ENCODE results near the gene DLG5.

DLG5 gene

GRCh38 chr10:77879710-77880109 lies 46.8 kb downstream of the DLG5 start:
- no peak for TF ChIP-seq CTCF (IDR thresholded peaks at IDR 0.05; ENCODE audit: low read depth, low read length)
- no peaks in the 10 kb centered on the region for H3K9me3 ChIP-seq (ENCODE audit: severe bottlenecking)
- no peak overlapping the region for H3K4me3 ChIP-seq (ENCODE audit: low read depth, low read length)
- no peaks in the 10 kb centered on the region for H3K27me3 ChIP-seq (ENCODE audit: insufficient read depth, low read depth, severe bottlenecking)
- peak overlapping the region; percentile 60 for H3K27ac ChIP-seq
- peak; percentile 73 for DNase-seq
- H3K36me3 ChIP-seq: peaks cover 13% of the 10 kb centered on the region

DNA sequence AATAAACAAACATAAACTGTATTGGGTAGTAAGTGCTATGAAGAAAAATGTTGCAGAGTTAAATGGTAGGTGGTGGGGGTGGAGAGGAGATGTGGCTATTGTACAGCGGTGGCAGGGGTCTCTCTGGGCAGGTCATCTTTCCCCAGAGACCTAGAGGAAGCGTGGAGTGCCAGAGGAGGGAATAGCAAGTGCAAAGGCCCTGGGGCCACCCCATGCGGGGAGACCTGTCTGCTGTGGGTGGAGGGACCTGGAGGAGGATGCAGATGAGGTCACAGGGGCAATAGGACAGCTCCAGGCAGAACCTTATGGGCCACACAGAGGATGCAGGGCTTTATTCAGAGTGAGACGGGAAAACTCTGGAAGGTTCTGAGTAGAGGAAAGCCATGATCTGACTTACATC lies 47.5 kb downstream of the DLG5 start:
- no peak for TF ChIP-seq CTCF (IDR thresholded peaks at IDR 0.05; ENCODE audit: low read depth, low read length)
- DNase-seq: no peak
- H3K27ac ChIP-seq: peak overlapping the region; percentile 60
- H3K27me3 ChIP-seq (ENCODE audit: insufficient read depth, low read depth, severe bottlenecking): no peaks in the 10 kb centered on the region
- H3K4me3 ChIP-seq (ENCODE audit: low read depth, low read length): no peak overlapping the region
- no peaks in the 10 kb centered on the region for H3K9me3 ChIP-seq (ENCODE audit: severe bottlenecking)
- peaks cover 11% of the 10 kb centered on the region for H3K36me3 ChIP-seq

GRCh38 chr10:77877441-77878344 lies 48.9 kb downstream of the DLG5 start:
- Histone ChIP-seq H3K9me3 (ENCODE audit: severe bottlenecking) (no peaks in the 10 kb centered on the region), H3K27ac (peak overlapping the region; percentile 49), H3K27me3 (ENCODE audit: insufficient read depth, low read depth, severe bottlenecking) (no peaks in the 10 kb centered on the region), H3K4me3 (ENCODE audit: low read depth, low read length) (no peak overlapping the region), H3K36me3 (peaks cover 14% of the 10 kb centered on the region)
- peak; percentile 45 for DNase-seq
- TF ChIP-seq CTCF (IDR thresholded peaks at IDR 0.05; ENCODE audit: low read depth, low read length): no peak

DNA sequence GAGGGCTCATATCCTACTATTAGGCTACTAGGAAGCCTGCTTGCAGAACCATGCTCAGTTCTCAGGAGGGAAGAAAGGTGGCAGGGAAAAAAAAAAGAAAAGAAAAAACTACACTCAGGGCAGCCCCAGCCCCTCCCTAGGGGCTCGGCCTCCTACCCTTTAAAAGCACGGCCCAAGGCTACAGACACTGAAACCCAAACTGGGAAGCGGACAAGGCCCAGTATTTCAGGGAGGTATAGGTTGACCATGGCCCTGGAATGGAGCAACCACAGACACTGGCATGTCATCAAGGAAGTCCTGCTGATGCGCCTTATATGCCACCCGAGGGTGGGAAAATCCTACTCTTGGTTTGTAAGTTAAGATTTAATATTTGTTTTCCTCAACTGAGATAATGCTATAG lies 50.8 kb downstream of the DLG5 start:
- no peak overlapping the region for H3K4me3 ChIP-seq (ENCODE audit: low read depth, low read length)
- H3K27me3 ChIP-seq (ENCODE audit: insufficient read depth, low read depth, severe bottlenecking): no peaks in the 10 kb centered on the region
- H3K36me3 ChIP-seq: peaks cover 12% of the 10 kb centered on the region
- no peak for DNase-seq
- TF ChIP-seq CTCF (IDR thresholded peaks at IDR 0.05; ENCODE audit: low read depth, low read length): no peak
- H3K9me3 ChIP-seq (ENCODE audit: severe bottlenecking): no peaks in the 10 kb centered on the region
- no peak overlapping the region for H3K27ac ChIP-seq

- H3K4me3 ChIP-seq (ENCODE audit: low read depth, low read length): no peak overlapping the region
- H3K27ac ChIP-seq: no peak overlapping the region
- no peak for TF ChIP-seq CTCF (IDR thresholded peaks at IDR 0.05; ENCODE audit: low read depth, low read length)
- no peaks in the 10 kb centered on the region for H3K9me3 ChIP-seq (ENCODE audit: severe bottlenecking)
- no peak for DNase-seq
- H3K27me3 ChIP-seq (ENCODE audit: insufficient read depth, low read depth, severe bottlenecking): no peaks in the 10 kb centered on the region
- peaks cover 12% of the 10 kb centered on the region for H3K36me3 ChIP-seq
Measured at GRCh38 chr10:77874872-77875271, 51.7 kb downstream of the DLG5 start.

Measured in WERI-Rb-1 (cell line).